HG02642 (cell line): Measurements from ENCODE around the gene CD1C.
"Not testable (repeated sequence)": the region's sequence is repeated elsewhere in the genome, so short reads cannot be mapped to it uniquely, and the experiment has no call there.

Experiments used
- ATAC-seq: cut with Tn5 transposase; IDR thresholded peaks from one replicate; pipeline ENCODE4 v1.9.1; 2021; ENCODE audit warnings: mild to moderate bottlenecking; ENCODE audit not compliant: unreplicated experiment, poor library complexity

The CD1C gene

DNA sequence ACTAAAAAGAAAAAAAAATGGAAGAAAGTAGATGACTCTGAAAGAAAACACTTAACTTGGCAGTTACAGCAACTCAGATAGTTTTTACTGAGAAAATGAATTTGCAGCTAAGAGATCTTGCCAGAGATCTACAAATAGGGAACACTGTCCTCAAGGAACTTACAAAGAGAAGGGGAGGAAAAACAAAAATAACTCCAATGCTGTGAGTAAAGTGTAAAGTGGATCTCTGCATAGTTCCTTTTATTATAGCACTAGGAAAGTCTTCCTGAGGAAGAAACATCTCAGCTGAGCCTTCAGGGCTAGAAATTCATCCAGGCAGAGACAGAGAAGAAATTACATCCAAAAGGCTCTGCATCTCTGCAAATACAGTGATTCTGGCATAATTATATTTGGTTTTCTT, 37.8 kb downstream of the CD1C start:
- no peak for ATAC-seq

DNA sequence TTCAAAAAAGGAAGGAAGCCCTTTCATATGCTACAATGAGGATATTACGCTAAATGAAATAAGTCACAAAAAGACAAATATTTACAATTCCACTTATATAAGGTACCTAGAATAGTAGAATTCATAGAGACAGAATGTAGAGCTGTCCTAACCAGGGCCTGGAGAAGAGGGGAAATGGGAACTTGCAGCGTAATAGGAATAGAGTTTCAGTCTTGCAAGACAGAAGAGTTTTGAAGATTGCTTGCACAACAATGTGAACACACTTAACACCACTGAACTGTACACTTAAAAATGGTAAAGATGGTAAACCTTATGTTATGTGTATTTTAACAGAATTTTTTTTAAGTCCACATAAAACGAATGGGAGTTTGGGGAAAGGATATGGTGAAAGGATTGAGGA, 38.7 kb downstream of the CD1C start:
- ATAC-seq, result no peak

DNA sequence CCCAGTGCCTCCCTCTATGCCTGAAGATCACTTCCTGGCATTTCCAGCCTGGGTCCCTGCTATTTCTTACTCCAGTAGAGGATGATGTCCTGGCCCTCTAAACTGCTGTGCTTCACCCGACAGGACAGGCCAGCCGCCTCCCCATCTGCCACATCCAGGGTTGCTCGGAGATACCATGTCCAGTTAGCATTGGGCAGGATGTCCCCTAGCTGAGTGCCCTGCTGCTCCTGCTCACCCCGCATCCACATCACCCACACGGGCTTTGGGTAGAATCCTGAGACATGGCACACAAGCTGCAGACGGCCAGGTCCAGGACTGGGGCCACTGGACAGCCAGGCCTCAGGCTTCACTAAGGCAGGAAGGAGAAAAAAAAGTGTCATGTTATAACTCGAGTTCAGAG, 39.6 kb downstream of the CD1C start:
- ATAC-seq, result no peak

DNA sequence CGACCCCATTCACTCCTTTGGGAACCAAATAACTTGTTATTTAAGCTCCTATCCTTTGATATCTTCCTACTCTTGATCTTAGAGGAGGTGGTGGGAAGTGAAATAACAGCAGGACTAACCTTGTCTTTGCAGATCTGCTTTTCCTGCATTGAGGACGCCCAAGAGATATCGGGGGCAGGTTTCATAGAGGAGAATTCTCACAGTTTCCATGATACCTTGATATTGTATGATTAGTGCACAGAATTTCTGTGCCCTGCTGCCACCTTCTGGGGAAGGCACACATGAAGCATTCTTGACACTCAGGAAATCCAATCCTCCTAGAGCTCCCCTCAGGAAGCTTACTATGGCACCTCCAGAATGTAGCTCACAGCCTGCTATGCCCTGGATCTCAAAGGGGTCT, 40.0 kb downstream of the CD1C start:
- ATAC-seq, result no peak

DNA sequence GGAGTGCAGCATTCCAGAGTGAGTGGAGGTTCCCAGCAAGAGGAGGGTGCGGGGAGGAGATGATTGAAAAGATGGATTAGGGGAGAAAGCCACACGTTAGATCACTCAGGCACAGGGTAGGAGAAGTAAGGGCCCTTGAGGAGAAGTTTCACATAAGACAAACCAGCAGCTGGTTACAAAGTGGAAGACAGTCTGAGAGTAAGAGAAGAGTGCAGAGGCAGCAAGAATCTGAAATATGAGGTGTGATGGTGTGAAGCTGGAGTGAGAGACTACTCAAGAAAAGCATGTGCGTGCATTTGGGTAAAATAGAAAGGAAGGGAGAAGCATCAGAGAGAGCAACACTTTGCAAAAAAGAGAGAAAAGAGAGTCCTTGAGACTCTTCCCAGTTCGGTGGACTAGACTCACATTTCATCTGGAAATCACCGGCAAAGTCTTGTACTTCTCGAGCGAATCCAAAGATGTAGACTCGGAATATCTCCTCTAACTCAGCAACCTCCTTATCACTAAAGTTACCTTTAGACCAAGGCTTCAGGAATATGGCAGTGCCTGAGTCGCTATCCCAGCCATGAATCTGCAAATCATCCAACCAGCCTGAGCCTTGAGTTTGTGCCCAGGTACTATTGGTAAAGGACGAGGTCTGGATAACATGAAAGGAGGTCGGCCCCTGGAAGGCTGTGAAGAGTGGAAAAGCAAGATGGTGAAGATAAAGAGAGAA, 40.8 kb downstream of the CD1C start:
- ATAC-seq, result no peak

DNA sequence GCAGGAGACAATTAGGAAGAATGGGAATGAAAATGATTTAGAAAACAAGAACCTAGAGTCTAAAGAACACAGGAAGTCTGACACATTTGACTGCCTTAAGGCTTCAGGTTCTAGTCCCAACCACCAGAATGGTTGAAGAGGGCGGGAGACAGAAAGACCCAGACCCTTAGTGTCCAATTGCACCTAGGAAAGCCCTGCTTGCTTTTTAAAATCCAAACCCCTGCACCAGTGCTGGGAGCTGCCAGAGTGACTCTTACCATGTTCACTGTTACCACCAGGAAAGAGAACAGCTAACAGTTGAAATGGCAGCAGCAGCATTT, 41.3 kb downstream of the CD1C start:
- no peak for ATAC-seq

DNA sequence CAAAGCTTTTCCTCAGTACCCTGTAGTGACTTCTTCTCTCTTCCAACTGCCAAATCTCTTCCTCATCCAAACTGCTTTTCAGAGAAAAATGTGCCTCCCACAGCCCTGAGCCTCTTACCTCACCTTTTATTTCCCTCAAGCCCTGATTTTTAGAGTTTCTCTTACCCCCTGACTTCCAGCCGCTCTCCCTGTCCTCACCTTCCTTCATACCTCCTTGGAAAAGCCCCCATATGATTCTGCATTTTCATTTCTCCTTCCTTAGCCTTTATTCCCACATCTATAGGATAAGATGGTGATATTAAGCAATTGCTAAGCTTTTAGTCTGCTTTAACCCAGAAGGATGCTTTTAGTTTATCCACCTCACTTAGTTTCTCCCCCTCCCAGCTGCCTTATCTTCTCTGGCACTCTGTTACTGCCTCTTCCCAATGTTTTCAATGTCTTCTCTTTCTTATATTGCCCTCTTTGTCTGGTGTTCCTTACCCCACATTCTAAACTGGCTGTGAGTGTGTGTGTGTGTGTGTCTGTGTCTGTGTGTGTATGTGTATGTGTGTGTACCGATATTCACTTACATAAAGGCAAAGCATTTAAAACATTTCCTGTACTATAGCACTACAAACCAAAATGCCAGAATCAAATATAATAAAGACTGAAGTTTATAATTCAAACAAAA, 41.9 kb downstream of the CD1C start, which contains the start of gene CD1B:
CD1B (minus strand) TSS at position 51 of the 670 bp plus-strand sequence. CDS start 108 bp downstream, outside the sequence.
- ATAC-seq, result no peak

DNA sequence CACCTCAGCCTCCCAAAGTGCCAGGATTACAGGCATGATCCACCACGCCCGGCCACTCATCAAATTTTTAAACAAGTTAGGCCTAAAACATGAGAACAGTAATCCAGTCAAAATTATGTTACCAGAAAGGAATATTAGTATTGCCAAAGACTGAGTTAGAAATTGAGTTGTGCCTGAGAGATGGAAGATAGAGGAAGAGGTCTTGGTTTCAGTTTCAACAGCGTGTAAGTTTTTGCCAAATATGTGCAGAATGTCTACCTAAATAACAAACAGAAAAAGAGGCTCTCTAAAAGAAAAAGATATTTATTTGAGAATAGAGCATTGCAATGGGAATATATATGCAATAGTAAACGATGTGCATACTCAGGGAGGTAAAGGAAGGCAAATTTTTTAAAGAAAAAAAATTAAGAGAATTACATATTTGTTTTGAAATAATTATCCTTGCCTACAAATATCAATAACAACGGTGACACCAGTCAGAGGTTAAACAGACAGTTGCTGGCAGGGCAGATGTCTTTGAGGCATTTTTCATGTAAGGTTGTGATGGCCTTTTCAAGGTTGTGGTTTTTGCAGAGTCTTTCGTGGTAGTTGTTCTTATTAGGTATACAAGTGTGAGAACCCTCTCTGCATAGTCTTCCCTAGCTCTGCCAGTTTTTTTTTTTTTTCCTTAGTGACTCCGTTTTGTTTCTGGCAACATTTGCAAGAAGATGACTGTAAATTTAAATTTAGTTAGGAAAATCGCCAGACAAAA, 43.9 kb downstream of the CD1C start:
- ATAC-seq, result no peak

DNA sequence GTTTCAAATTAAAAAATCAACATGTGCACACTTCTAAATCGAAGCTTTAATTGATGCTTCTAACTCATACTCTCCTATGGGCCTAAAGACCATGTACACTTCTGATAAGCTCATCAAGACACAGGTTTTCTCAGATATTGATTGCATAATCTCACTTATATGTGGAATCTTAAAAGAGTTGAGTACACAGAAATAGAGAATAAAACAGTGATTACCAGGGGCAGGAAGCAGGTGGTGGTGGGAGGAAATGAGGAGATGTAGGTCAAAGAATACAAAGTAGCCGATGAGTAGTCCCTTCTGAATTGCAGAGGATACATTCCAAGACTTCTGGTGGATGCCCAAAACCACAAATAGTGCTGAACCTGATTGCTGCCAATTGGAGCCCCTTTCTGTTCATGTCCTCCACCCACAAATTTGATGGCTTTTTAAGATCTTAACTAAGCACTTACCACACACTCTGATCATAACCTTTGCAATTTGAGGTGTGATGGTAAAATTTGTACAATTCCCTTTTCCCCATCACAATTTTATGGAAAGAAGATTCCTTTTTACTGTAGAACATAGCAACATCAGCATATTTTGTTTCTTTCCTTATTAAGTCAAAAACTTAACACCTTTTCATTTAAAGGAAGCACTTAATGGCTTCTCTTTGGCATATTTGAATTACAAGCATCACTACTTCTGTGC, 44.9 kb downstream of the CD1C start:
- no peak for ATAC-seq

DNA sequence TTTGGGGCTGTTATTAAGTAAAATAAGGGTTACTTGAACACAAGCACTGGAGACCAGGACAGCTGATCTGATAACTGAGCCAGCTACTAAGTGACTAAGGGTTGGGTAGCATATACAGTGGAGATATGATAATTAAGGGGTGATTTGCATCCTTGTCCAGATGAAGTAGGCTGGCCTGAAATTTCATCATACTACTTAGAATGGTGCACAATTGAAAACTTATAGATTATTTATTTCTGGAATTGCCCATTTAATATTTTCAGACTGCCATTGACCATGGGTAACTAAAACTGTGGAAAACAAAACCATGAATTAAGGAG, 45.5 kb downstream of the CD1C start:
- ATAC-seq, result no peak

DNA sequence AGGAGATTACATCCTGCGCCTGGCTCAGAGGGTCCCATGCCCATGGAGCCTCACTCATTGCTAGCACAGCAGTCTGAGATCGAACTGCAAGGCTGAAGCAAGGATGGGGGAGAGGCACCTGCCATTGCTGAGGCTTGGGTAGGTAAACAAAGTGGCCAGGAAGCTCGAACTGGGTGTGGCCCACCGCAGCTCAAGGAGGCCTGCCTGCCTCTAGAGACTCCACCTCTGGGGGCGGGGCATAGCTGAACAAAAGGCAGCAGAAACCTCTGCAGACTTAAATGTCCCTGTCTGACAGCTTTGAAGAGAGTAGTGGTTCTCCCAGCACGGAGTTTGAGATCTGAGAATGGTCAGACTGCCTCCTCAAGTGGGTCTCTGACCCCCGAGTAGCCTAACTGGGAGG, 46.7 kb downstream of the CD1C start:
- not testable (repeated sequence) for ATAC-seq
